Measurements from ENCODE around the gene LEMD1.
A peak's percentile ranks its signal among the peaks of the same experiment; 100 is the strongest.

LEMD1 gene

DNA sequence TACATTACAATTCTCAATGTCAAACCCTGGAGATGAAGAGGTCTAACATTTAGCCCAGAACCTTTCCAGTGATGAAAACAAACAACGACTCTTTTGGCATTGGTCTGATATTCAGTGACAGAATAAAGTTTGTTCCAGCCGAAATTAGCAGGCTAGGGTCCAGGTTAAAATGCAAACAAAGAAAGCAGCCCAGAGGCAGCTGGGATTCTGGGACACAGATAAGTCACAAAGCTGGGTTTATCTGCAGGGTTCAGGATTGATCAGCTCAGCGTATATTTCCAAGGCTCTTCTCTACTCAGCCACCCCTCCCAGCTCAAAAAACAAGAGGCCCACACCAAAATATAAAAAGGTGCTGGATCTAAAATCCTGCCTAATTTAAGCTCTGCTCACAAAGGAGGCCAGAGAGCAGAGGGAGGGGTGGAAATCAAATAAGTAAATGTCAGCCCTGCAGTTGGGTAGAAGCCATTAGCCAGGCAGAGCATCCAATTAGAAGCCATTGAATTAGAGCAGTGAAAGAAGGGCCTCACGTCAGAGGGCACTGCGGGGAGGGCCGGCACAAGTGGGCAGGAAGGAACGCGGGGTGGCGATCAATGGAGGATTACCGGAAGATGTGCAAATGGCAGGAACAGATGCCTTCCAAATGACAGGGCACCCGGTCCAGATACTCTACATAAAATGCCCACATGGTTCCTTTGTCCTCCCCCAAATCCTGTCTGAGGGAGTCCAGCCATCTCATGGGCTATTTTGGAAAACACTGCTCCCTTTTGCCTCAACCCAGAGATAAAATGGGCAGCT, 61.9 kb downstream of the LEMD1 start:
- Mint-ChIP-seq H3K4me3 (peak overlapping the region in 1 of 3 experiments; percentile 23), H3K9me3 (no peaks in the 10 kb centered on the region), H3K4me1 (peaks cover 66% of the 10 kb centered on the region), H3K27ac (peak overlapping the region in 2 of 3 experiments; percentile 77 to 82), H3K27me3 (ENCODE audit: low read depth) (no peaks in the 10 kb centered on the region), H3K36me3 (ENCODE audit: low read depth) (no peaks in the 10 kb centered on the region)
- TF ChIP-seq, protein P1, sequence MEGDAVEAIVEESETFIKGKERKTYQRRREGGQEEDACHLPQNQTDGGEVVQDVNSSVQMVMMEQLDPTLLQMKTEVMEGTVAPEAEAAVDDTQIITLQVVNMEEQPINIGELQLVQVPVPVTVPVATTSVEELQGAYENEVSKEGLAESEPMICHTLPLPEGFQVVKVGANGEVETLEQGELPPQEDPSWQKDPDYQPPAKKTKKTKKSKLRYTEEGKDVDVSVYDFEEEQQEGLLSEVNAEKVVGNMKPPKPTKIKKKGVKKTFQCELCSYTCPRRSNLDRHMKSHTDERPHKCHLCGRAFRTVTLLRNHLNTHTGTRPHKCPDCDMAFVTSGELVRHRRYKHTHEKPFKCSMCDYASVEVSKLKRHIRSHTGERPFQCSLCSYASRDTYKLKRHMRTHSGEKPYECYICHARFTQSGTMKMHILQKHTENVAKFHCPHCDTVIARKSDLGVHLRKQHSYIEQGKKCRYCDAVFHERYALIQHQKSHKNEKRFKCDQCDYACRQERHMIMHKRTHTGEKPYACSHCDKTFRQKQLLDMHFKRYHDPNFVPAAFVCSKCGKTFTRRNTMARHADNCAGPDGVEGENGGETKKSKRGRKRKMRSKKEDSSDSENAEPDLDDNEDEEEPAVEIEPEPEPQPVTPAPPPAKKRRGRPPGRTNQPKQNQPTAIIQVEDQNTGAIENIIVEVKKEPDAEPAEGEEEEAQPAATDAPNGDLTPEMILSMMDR (IDR thresholded peaks at IDR 0.05; ENCODE audit: unreplicated experiment in 3 of 3) = no peak

DNA sequence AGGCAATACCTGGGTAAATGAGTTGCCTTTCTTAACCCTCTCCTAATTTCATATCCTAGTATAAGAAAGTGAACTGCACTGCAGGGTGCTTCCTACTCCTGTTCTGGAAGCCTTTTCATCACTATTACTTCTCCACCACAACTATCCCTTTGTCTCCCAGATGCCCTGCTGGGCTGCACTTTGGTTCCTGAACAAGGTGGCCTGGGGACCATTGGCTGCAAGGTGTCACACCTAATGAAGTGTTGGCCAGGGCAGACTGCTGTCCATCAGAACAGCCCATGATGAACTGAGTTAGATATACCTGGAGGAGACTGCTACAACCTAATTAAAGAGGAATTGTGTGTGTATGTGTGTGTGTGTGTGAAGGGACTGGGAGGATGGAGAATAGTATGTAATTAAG, 63.3 kb downstream of the LEMD1 start:
- H3K36me3 Mint-ChIP-seq (ENCODE audit: low read depth) = no peaks in the 10 kb centered on the region

DNA sequence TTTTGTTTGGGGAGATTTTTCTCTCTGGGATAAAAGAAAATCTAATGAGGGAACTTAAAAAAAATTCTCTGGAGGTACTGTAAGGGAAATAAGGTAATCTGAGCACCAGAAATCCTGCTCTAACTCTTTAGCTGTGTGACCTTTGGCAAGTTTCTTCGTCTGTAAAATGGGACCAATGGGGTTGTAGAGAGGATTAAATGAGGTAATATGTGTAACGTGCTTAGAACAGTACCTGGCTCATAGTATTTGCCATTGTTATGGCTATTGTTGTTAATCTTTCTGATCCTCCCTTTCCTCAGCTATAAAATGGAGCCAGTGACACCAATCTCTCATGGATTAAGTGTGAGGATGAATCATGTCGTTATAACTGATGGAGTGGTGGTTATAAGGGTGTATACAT, 64.3 kb downstream of the LEMD1 start:
- no peaks in the 10 kb centered on the region for H3K36me3 Mint-ChIP-seq (ENCODE audit: low read depth)
- H3K9me3 Mint-ChIP-seq = no peaks in the 10 kb centered on the region
- no peaks in the 10 kb centered on the region for H3K27me3 Mint-ChIP-seq (ENCODE audit: low read depth)
- H3K4me3 Mint-ChIP-seq = peak overlapping the region in 1 of 3 experiments; percentile 72
- TF ChIP-seq, protein P1 (IDR thresholded peaks at IDR 0.05; ENCODE audit: unreplicated experiment in 3 of 3) = no peak
- peaks cover 77% of the 10 kb centered on the region for H3K4me1 Mint-ChIP-seq
- H3K27ac Mint-ChIP-seq = peak overlapping the region; percentile 71 to 95 (median 72)

More for the DNA sequence above, 63.3 kb downstream of the LEMD1 start:
- H3K4me1 Mint-ChIP-seq = peaks cover 75% of the 10 kb centered on the region
- H3K9me3 Mint-ChIP-seq = no peaks in the 10 kb centered on the region
- no peak overlapping the region for H3K4me3 Mint-ChIP-seq
- TF ChIP-seq, protein P1 (IDR thresholded peaks at IDR 0.05; ENCODE audit: unreplicated experiment in 3 of 3) = no peak
- H3K27me3 Mint-ChIP-seq (ENCODE audit: low read depth) = no peaks in the 10 kb centered on the region
- peak overlapping the region in 2 of 3 experiments; percentile 21 to 77 for H3K27ac Mint-ChIP-seq

DNA sequence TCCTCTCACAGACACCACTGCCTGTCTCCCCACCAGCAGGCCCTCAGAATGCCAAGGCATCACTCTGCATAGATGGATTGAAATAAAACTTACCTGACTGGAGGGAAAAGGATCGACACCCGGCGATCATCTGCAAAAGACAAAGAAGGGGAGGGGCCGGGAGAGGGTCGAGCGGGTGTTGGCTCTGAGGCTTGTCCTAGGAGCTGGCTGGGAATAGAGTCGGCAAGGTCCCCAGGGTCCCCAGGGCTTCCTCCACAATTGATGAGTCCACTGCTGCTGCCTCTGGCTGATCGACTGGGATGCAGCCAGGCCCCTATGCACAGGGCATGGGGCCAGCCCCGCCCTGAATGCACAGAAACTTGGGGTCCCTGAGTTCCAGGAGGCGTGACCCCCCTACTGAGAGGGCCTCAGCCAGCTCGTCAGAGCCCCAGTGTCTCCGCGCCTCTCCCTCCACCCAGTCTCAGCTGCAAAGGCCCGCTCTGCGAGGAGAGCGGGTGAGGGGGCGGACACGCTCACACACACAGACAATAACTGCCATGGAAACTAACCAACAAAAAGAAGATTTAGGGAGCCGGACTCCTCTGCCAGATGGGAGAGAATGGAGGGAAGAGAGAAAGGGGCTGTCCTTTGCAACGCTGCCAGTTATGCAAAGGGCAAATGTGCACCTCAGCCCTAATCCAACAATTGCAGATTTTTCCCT, 65.3 kb downstream of the LEMD1 start, which contains the start of gene KLHDC8A:
KLHDC8A (minus strand) TSS at position 483 of the 700 bp plus-strand sequence. CDS start 13,318 bp downstream, outside the sequence.
- H3K9me3 Mint-ChIP-seq = no peaks in the 10 kb centered on the region
- TF ChIP-seq, protein P1 (IDR thresholded peaks at IDR 0.05; ENCODE audit: unreplicated experiment in 3 of 3) = no peak
- no peaks in the 10 kb centered on the region for H3K36me3 Mint-ChIP-seq (ENCODE audit: low read depth)

DNA sequence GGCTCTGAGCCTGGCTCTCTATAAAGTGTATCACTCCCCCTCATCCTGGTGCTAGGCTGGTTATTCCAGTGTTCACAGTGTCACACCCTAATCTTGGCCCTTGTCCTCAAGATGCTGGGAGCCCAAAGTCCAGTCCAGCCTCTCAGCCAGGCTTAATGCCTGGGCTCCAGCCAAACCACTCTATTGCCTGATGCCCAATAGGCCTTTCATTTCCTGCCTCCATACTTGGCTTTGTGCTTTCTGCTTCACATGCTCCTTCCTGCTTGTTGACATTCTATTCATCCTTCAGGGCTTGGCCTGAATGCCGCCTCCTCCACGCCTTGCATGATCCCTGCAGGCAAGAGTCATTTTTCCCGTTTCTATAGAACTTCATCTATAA, 66.8 kb downstream of the LEMD1 start:
- Mint-ChIP-seq H3K4me3 (peak overlapping the region in 1 of 3 experiments; percentile 76), H3K27ac (peak overlapping the region in 2 of 3 experiments; percentile 48 to 95), H3K9me3 (no peaks in the 10 kb centered on the region), H3K36me3 (ENCODE audit: low read depth) (no peaks in the 10 kb centered on the region), H3K4me1 (peaks cover 75% of the 10 kb centered on the region), H3K27me3 (ENCODE audit: low read depth) (peaks cover 4% of the 10 kb centered on the region)
- TF ChIP-seq, protein P1 (IDR thresholded peaks at IDR 0.05; ENCODE audit: unreplicated experiment in 3 of 3) = no peak

More for the DNA sequence above, 65.3 kb downstream of the LEMD1 start, which contains the start of gene KLHDC8A:
- H3K4me1 Mint-ChIP-seq = peaks cover 74% of the 10 kb centered on the region
- H3K4me3 Mint-ChIP-seq = peak within 1 kb of the TSS; percentile 18 to 76 (median 69)
- peak within 1 kb of the TSS; percentile 71 to 95 (median 72) for H3K27ac Mint-ChIP-seq
- peaks cover 4% of the 10 kb centered on the region for H3K27me3 Mint-ChIP-seq (ENCODE audit: low read depth)

Measured in nephron (organoid).